Naive B cell (primary cell): Measurements from ENCODE around the gene MFNG. TPM values are rescaled to one million over a fixed set of nuclear protein-coding genes. Genes with fewer than 3 reads are reported as not detected.

ENCODE experiments used
- polyA plus RNA-seq, 6 donors: library from polyadenylated mRNA; unstranded; fragments of 300-500 nt; fragmentation: Illumina TruSeq; gene quantifications; one replicate each; pipeline ENCODE4 v1.2.3, GENCODE V29; 2021; ENCODE audit warnings: low read depth in 6 of 6

MFNG gene
- polyA plus RNA-seq, 6 donors from 2014 or later, result 145 to 298 (median 186) TPM

Other genes starting within 250 kb of the MFNG start
- 100 to 1,000 TPM; 671 to 842 (median 780) TPM for gene RAC2, start 242.1 kb downstream of the MFNG start, polyA plus RNA-seq
- gene CYTH4, start 203.9 kb downstream of the MFNG start, polyA plus RNA-seq, result 10 to 100 TPM; 29.3 to 74.9 (median 46.1) TPM
- not detected for gene ELFN2, start 58.9 kb downstream of the MFNG start, polyA plus RNA-seq
- not detected for gene CARD10, start 33.0 kb upstream of the MFNG start, polyA plus RNA-seq
- under 1 TPM in 5 of 6 donors, not detected in 1; 0.22 to 0.82 (median 0.26) TPM for gene CDC42EP1, start 74.1 kb upstream of the MFNG start, polyA plus RNA-seq
- gene LGALS2, start 93.7 kb upstream of the MFNG start, polyA plus RNA-seq, result 1 to 10 TPM in 1 of 6 donors, under 1 TPM in 3, not detected in 2; 0.60 to 2.6 (median 0.66) TPM
- 10 to 100 TPM; 15.5 to 28.9 (median 24.2) TPM for gene GGA1, start 122.5 kb upstream of the MFNG start, polyA plus RNA-seq
- 1 to 10 TPM; 2.7 to 8.0 (median 3.2) TPM for gene SH3BP1, start 153.3 kb upstream of the MFNG start, polyA plus RNA-seq
- 10 to 100 TPM in 1 of 6 donors, 1 to 10 TPM in 5; 4.0 to 14.3 (median 7.6) TPM for gene PDXP, start 172.3 kb upstream of the MFNG start, polyA plus RNA-seq
- gene LGALS1, start 189.3 kb upstream of the MFNG start, polyA plus RNA-seq, result 10 to 100 TPM in 4 of 6 donors, 1 to 10 TPM in 2; 4.1 to 35.3 (median 12.8) TPM
- 10 to 100 TPM; 35.7 to 60.6 (median 40.2) TPM for gene NOL12, start 200.0 kb upstream of the MFNG start, polyA plus RNA-seq
- 10 to 100 TPM; 13.7 to 19.5 (median 16.2) TPM for gene TRIOBP, start 210.7 kb upstream of the MFNG start, polyA plus RNA-seq